CD8-positive, alpha-beta memory T cell (primary cell): ENCODE data around the gene AUTS2. TPM values are rescaled to one million over a fixed set of nuclear protein-coding genes. Genes with fewer than 3 reads are reported as not detected.

ENCODE experiments used
- CTCF ChIA-PET: fragments of 350-600 bp; sonication (Branson Sonifier 250); formaldehyde crosslinking; loops from one replicate; lab custom pipeline; 2021; ENCODE audit warnings: antibody characterized with exemption; lab: Charles Lee
- POLR2A ChIA-PET: fragments of 350-600 bp; sonication (Branson Sonifier 250); formaldehyde crosslinking; loops from one replicate; lab custom pipeline; 2021; ENCODE audit warnings: antibody characterized with exemption; lab: Charles Lee
- DNase-seq, 5 donors: peaks; one replicate each; pipeline versions ENCODE4 v3.0.0 to v3.0.0-alpha.2; 2020 to 2022; ENCODE audit warnings: mixed read lengths in 1 of 5
- H3K27ac ChIP-seq: one replicate; pipeline ENCODE4 v1.7.0; 2013; ENCODE audit warnings: low read depth, mild to moderate bottlenecking, low read length, moderate library complexity
- H3K27me3 ChIP-seq: 2 replicates; pipeline ENCODE4 v1.7.0; 2013; ENCODE audit warnings: low read length, mild to moderate bottlenecking; ENCODE audit not compliant: insufficient read depth, poor library complexity, severe bottlenecking
- H3K36me3 ChIP-seq: 2 replicates; pipeline ENCODE4 v1.7.0; 2013; ENCODE audit warnings: mild to moderate bottlenecking, low read length, moderate library complexity; ENCODE audit not compliant: insufficient read depth
- H3K4me1 ChIP-seq: 2 replicates; pipeline ENCODE4 v1.7.0; 2013; ENCODE audit warnings: mild to moderate bottlenecking, low read length, moderate library complexity; ENCODE audit not compliant: insufficient read depth
- H3K4me3 ChIP-seq: 2 replicates; pipeline ENCODE4 v1.7.0; 2013; ENCODE audit warnings: mild to moderate bottlenecking, low read length
- H3K9me3 ChIP-seq: 2 replicates; pipeline ENCODE4 v1.7.0; 2013; ENCODE audit warnings: mild to moderate bottlenecking, low read length
- H3K27ac Mint-ChIP-seq, 8 donors: one replicate each; pipeline ENCODE4 v1.8.0; 2020 to 2021; ENCODE audit warnings: mixed read lengths in 8 of 8, mild to moderate bottlenecking in 6 of 8, inconsistent platforms in 3 of 8, moderate library complexity in 3 of 8
- H3K27me3 Mint-ChIP-seq, 2 donors: one replicate each; pipeline ENCODE4 v1.8.0; 2020 to 2021; ENCODE audit warnings: mixed read lengths in 2 of 2, mild to moderate bottlenecking in 1 of 2, moderate library complexity in 1 of 2
- H3K36me3 Mint-ChIP-seq, 3 donors: one replicate each; pipeline ENCODE4 v1.8.0; 2020 to 2021; ENCODE audit warnings: mixed read lengths in 3 of 3, inconsistent platforms in 1 of 3, mild to moderate bottlenecking in 1 of 3
- H3K4me1 Mint-ChIP-seq, 3 donors: one replicate each; pipeline ENCODE4 v1.8.0; 2020 to 2021; ENCODE audit warnings: mixed read lengths in 3 of 3, inconsistent platforms in 1 of 3, mild to moderate bottlenecking in 1 of 3
- H3K4me3 Mint-ChIP-seq, 7 donors: one replicate each; pipeline ENCODE4 v1.8.0; 2020 to 2021; ENCODE audit warnings: mixed read lengths in 7 of 7, mild to moderate bottlenecking in 6 of 7, moderate library complexity in 4 of 7, inconsistent platforms in 2 of 7
- H3K9me3 Mint-ChIP-seq, 5 donors: one replicate each; pipeline ENCODE4 v1.8.0; 2020 to 2022; ENCODE audit warnings: mixed read lengths in 5 of 5, mild to moderate bottlenecking in 3 of 5, moderate library complexity in 2 of 5, inconsistent platforms in 1 of 5
- polyA plus RNA-seq: library from polyadenylated mRNA; unstranded; fragments of 300-500 nt; fragmentation: Illumina TruSeq; gene quantifications from one replicate; pipeline ENCODE4 v1.2.3, GENCODE V29; 2021
- total RNA-seq, 2 experiments: library from RNA; stranded (reverse); gene quantifications; one replicate each; pipeline ENCODE4 v1.2.3, GENCODE V29; 2021

AUTS2 gene
- total and polyA plus RNA-seq, 3 experiments from 2014 or later, result 4.4 to 9.9 (median 5.3) TPM

- Histone ChIP-seq H3K27ac (no peak overlapping the region), H3K4me1 (no peaks in the 10 kb centered on the region), H3K4me3 (no peak overlapping the region), H3K27me3 (no peaks in the 10 kb centered on the region), H3K9me3 (no peaks in the 10 kb centered on the region), H3K36me3 (no peaks in the 10 kb centered on the region)
- H3K9me3 Mint-ChIP-seq, result peaks cover 0 to 2% (median 0%) of the 10 kb centered on the region in 5 donors
- ChIA-PET CTCF (no interaction called here), POLR2A (no interaction called here)
- H3K27me3 Mint-ChIP-seq, result peaks cover 0 to 3% of the 10 kb centered on the region in 2 donors
- peaks cover 1 to 16% (median 10%) of the 10 kb centered on the region in 3 donors for H3K36me3 Mint-ChIP-seq
- no peak for DNase-seq
- H3K4me1 Mint-ChIP-seq, result peaks cover 40 to 74% (median 63%) of the 10 kb centered on the region in 3 donors
- H3K4me3 Mint-ChIP-seq, result no peak overlapping the region
- H3K27ac Mint-ChIP-seq, result peak overlapping the region in 1 of 8 donors; percentile 77
These were observed 1132.3 kb downstream of the AUTS2 start for GRCh38 chr7:70730451-70731110.

GRCh38 chr7:70733090-70733489, 1134.8 kb downstream of the AUTS2 start:
- H3K27me3 ChIP-seq, result no peaks in the 10 kb centered on the region
- H3K4me3 ChIP-seq, result no peak overlapping the region
- ChIA-PET CTCF (no interaction called here), POLR2A (no interaction called here)
- no peak overlapping the region for H3K4me3 Mint-ChIP-seq
- peaks cover 0 to 2% (median 0%) of the 10 kb centered on the region in 5 donors for H3K9me3 Mint-ChIP-seq
- no peak overlapping the region for H3K27ac Mint-ChIP-seq
- H3K27ac ChIP-seq, result no peak overlapping the region
- DNase-seq, result no peak
- H3K9me3 ChIP-seq, result no peaks in the 10 kb centered on the region
- H3K36me3 Mint-ChIP-seq, result peaks cover 1 to 16% (median 10%) of the 10 kb centered on the region in 3 donors
- H3K4me1 ChIP-seq, result no peaks in the 10 kb centered on the region
- H3K4me1 Mint-ChIP-seq, result peaks cover 51 to 77% (median 64%) of the 10 kb centered on the region in 3 donors
- peaks cover 0 to 2% of the 10 kb centered on the region in 2 donors for H3K27me3 Mint-ChIP-seq
- no peaks in the 10 kb centered on the region for H3K36me3 ChIP-seq

- ChIA-PET CTCF (no interaction called here), POLR2A (no interaction called here)
- Histone ChIP-seq H3K9me3 (no peaks in the 10 kb centered on the region), H3K27ac (no peak overlapping the region), H3K36me3 (no peaks in the 10 kb centered on the region), H3K4me3 (no peak overlapping the region), H3K4me1 (no peaks in the 10 kb centered on the region), H3K27me3 (no peaks in the 10 kb centered on the region)
- Mint-ChIP-seq H3K4me1 (peaks cover 52 to 78% (median 68%) of the 10 kb centered on the region in 3 donors), H3K36me3 (peaks cover 1 to 13% (median 6%) of the 10 kb centered on the region in 3 donors), H3K27ac (peak overlapping the region in 1 of 8 donors; percentile 23), H3K4me3 (no peak overlapping the region), H3K27me3 (peaks cover 0 to 2% of the 10 kb centered on the region in 2 donors), H3K9me3 (peaks cover 0 to 2% (median 0%) of the 10 kb centered on the region in 5 donors)
- no peak for DNase-seq
These were observed 1136.1 kb downstream of the AUTS2 start for GRCh38 chr7:70734411-70734810.

- H3K4me1 Mint-ChIP-seq, result peaks cover 51 to 83% (median 71%) of the 10 kb centered on the region in 3 donors
- no peak for DNase-seq
- no peak overlapping the region for H3K4me3 Mint-ChIP-seq
- ChIA-PET CTCF (no interaction called here), POLR2A (no interaction called here)
- no peaks in the 10 kb centered on the region for H3K9me3 ChIP-seq
- H3K27me3 Mint-ChIP-seq, result peaks cover 0 to 2% of the 10 kb centered on the region in 2 donors
- H3K9me3 Mint-ChIP-seq, result peaks cover 0 to under 1% (median 0%) of the 10 kb centered on the region in 5 donors
- H3K4me1 ChIP-seq, result no peaks in the 10 kb centered on the region
- no peak overlapping the region for H3K4me3 ChIP-seq
- H3K36me3 Mint-ChIP-seq, result peaks cover under 1 to 7% (median 3%) of the 10 kb centered on the region in 3 donors
- peak overlapping the region in 3 of 8 donors; percentile 17 to 61 (median 48) for H3K27ac Mint-ChIP-seq
- no peaks in the 10 kb centered on the region for H3K36me3 ChIP-seq
- H3K27me3 ChIP-seq, result no peaks in the 10 kb centered on the region
- no peak overlapping the region for H3K27ac ChIP-seq
These were observed 1137.0 kb downstream of the AUTS2 start for GRCh38 chr7:70735313-70735712.

- POLR2A ChIA-PET, result no interaction called here
- CTCF ChIA-PET, result no interaction called here
These were observed 1138.6 kb downstream of the AUTS2 start for GRCh38 chr7:70736715-70737460.

GRCh38 chr7:70738151-70738885, 1140.0 kb downstream of the AUTS2 start:
- peaks cover 0 to 1% of the 10 kb centered on the region in 2 donors for H3K27me3 Mint-ChIP-seq
- peak overlapping the region in 1 of 8 donors; percentile 2 for H3K27ac Mint-ChIP-seq
- H3K36me3 ChIP-seq, result no peaks in the 10 kb centered on the region
- CTCF ChIA-PET, result interaction anchor here (1.2 kb wide), 1 partner anchor 14 kb away, joined by 3 read pairs; no protein-coding TSS in a partner anchor
- no peaks in the 10 kb centered on the region for H3K9me3 Mint-ChIP-seq
- POLR2A ChIA-PET, result no interaction called here
- no peaks in the 10 kb centered on the region for H3K9me3 ChIP-seq
- peaks cover 0 to 1% (median 0%) of the 10 kb centered on the region in 3 donors for H3K36me3 Mint-ChIP-seq
- H3K4me1 ChIP-seq, result no peaks in the 10 kb centered on the region
- peaks cover 47 to 74% (median 70%) of the 10 kb centered on the region in 3 donors for H3K4me1 Mint-ChIP-seq
- H3K27me3 ChIP-seq, result no peaks in the 10 kb centered on the region
- no peak overlapping the region for H3K27ac ChIP-seq
- no peak for DNase-seq
- no peak overlapping the region for H3K4me3 Mint-ChIP-seq
- H3K4me3 ChIP-seq, result no peak overlapping the region

More at GRCh38 chr7:70736715-70737460, 1138.6 kb downstream of the AUTS2 start:
- H3K4me1 ChIP-seq, result no peaks in the 10 kb centered on the region
- Mint-ChIP-seq H3K36me3 (peaks cover 0 to 1% (median 1%) of the 10 kb centered on the region in 3 donors), H3K27me3 (peaks cover 0 to 4% of the 10 kb centered on the region in 2 donors), H3K4me1 (peaks cover 50 to 76% (median 67%) of the 10 kb centered on the region in 3 donors), H3K9me3 (no peaks in the 10 kb centered on the region), H3K4me3 (peak overlapping the region; percentile 5 to 58 (median 24)), H3K27ac (peak overlapping the region in 6 of 8 donors; percentile 24 to 72 (median 46))
- no peak for DNase-seq
- H3K27ac ChIP-seq, result no peak overlapping the region
- H3K4me3 ChIP-seq, result no peak overlapping the region
- H3K36me3 ChIP-seq, result no peaks in the 10 kb centered on the region
- H3K9me3 ChIP-seq, result no peaks in the 10 kb centered on the region
- H3K27me3 ChIP-seq, result no peaks in the 10 kb centered on the region

GRCh38 chr7:70739646-70740210, 1141.5 kb downstream of the AUTS2 start:
- H3K27me3 ChIP-seq, result no peaks in the 10 kb centered on the region
- H3K4me3 Mint-ChIP-seq, result no peak overlapping the region
- POLR2A ChIA-PET, result no interaction called here
- peaks cover 50 to 81% (median 76%) of the 10 kb centered on the region in 3 donors for H3K4me1 Mint-ChIP-seq
- peaks cover 0 to 4% (median 0%) of the 10 kb centered on the region in 3 donors for H3K36me3 Mint-ChIP-seq
- no peaks in the 10 kb centered on the region for H3K36me3 ChIP-seq
- no peaks in the 10 kb centered on the region for H3K9me3 Mint-ChIP-seq
- no peaks in the 10 kb centered on the region for H3K4me1 ChIP-seq
- DNase-seq, result no peak
- CTCF ChIA-PET, result interaction anchor here (1.2 kb wide), 1 partner anchor 16 kb away, joined by 3 read pairs; no protein-coding TSS in a partner anchor
- no peak overlapping the region for H3K4me3 ChIP-seq
- no peak overlapping the region for H3K27ac ChIP-seq
- H3K27me3 Mint-ChIP-seq, result peaks cover 0 to 1% of the 10 kb centered on the region in 2 donors
- H3K27ac Mint-ChIP-seq, result peak overlapping the region in 2 of 8 donors; percentile 1 to 27
- H3K9me3 ChIP-seq, result no peaks in the 10 kb centered on the region
